Vagina (tissue), 2 donors: ENCODE measurements around the gene PTPRN2. TPM values are rescaled to one million over a fixed set of nuclear protein-coding genes. Genes with fewer than 3 reads are reported as not detected.

Experiments
- DNase-seq, 2 donors: peaks; one replicate each; pipeline ENCODE4 v3.0.0-alpha.2; 2017; ENCODE audit errors: extremely low spot score in 2 of 2
- H3K27ac ChIP-seq: fragments of 200-600 bp; sonication (generic); one replicate; pipeline ENCODE4 v1.5.1; 2019
- H3K27me3 ChIP-seq: fragments of 200-600 bp; sonication (generic); one replicate; pipeline ENCODE4 v1.5.1; 2019
- H3K36me3 ChIP-seq, 2 donors: fragments of 200-600 bp; sonication (generic); one replicate each; pipeline ENCODE4 v1.5.1; 2017 to 2019
- H3K4me1 ChIP-seq: fragments of 200-600 bp; sonication (generic); one replicate; pipeline ENCODE4 v1.5.1; 2019
- H3K4me3 ChIP-seq, 2 donors: fragments of 200-600 bp; sonication (generic); 1 replicate in 1 of 2; 2 replicates in 1 of 2; pipeline ENCODE4 v1.5.1; 2016 to 2019
- H3K9me3 ChIP-seq: fragments of 200-600 bp; sonication (generic); one replicate; pipeline ENCODE4 v1.5.1; 2019
- POLR2A ChIP-seq, 2 donors: fragments of 450-650 bp; IDR thresholded peaks; one replicate each; pipeline ENCODE4 v1.6.1; 2017; ENCODE audit warnings: antibody characterized with exemption in 2 of 2, mild to moderate bottlenecking in 2 of 2, moderate library complexity in 2 of 2
- POLR2AphosphoS5 ChIP-seq, 2 donors: sonication (generic); formaldehyde crosslinking; IDR thresholded peaks; one replicate each; pipeline ENCODE4 v1.9.0; 2017; ENCODE audit warnings: antibody characterized with exemption in 2 of 2, mild to moderate bottlenecking in 2 of 2, low read depth in 1 of 2; ENCODE audit not compliant: insufficient read depth in 1 of 2
- intact Hi-C: fragments of 100-400 bp; cut with DNase I; formaldehyde crosslinking; loops from one replicate; pipeline ENCODE4 v1.15.1; 2023
- total RNA-seq: library from RNA; depleted of rRNA; stranded (reverse); fragments of >200 nt; gene quantifications from one replicate; pipeline ENCODE4 v1.2.3, GENCODE V29; 2016
- TF ChIP-seq, protein P1 (sequence below), 3 experiments: fragments of 450-650 bp in 2 of 3; fragments of 200-600 bp in 1 of 3; sonication (generic) in 1 of 3; IDR thresholded peaks; one replicate each; pipeline ENCODE4 v1.5.1; 2017 to 2019; ENCODE audit warnings: antibody characterized with exemption in 3 of 3, mild to moderate bottlenecking in 2 of 3, moderate library complexity in 2 of 3

Gene PTPRN2
- total RNA-seq, 1 donor from 2014 or later: 7.4 TPM

- no peaks in the 10 kb centered on the region for H3K9me3 ChIP-seq
- no peaks in the 10 kb centered on the region for H3K27me3 ChIP-seq
- intact Hi-C loops: no loop called here
- H3K4me3 ChIP-seq: no peak overlapping the region
- no peaks in the 10 kb centered on the region for H3K4me1 ChIP-seq
- H3K36me3 ChIP-seq: no peaks in the 10 kb centered on the region
- no peak for DNase-seq
- no peak for TF ChIP-seq POLR2AphosphoS5 (IDR thresholded peaks at IDR 0.05; ENCODE audit: insufficient read depth in 1 of 2, low read depth in 1 of 2)
- TF ChIP-seq, protein P1, sequence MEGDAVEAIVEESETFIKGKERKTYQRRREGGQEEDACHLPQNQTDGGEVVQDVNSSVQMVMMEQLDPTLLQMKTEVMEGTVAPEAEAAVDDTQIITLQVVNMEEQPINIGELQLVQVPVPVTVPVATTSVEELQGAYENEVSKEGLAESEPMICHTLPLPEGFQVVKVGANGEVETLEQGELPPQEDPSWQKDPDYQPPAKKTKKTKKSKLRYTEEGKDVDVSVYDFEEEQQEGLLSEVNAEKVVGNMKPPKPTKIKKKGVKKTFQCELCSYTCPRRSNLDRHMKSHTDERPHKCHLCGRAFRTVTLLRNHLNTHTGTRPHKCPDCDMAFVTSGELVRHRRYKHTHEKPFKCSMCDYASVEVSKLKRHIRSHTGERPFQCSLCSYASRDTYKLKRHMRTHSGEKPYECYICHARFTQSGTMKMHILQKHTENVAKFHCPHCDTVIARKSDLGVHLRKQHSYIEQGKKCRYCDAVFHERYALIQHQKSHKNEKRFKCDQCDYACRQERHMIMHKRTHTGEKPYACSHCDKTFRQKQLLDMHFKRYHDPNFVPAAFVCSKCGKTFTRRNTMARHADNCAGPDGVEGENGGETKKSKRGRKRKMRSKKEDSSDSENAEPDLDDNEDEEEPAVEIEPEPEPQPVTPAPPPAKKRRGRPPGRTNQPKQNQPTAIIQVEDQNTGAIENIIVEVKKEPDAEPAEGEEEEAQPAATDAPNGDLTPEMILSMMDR (IDR thresholded peaks at IDR 0.05): no peak
- TF ChIP-seq POLR2A (IDR thresholded peaks at IDR 0.05): no peak
- no peak overlapping the region for H3K27ac ChIP-seq
Observed at GRCh38 chr7:157601530-157601929, 986.1 kb downstream of the PTPRN2 start.

DNA sequence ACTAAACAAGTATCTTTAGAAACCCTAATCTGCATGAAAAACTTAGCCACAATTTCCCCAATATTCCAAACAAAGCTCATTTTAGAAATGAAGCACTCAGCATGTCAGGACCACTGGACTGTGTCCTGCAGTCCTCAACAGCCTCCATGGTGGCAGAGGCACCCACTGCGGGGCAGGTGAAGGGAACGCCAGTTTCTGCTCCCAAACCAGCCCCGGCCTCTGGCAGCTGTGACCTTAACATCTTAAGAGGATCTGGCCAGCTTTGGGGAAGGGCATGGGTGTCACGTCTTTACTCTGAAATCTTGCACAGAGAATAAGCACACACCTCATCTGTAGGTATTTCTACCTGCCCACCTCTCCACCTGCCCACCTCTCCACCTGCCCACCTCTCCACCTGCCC is 988.1 kb downstream of the PTPRN2 start:
- no peak overlapping the region for H3K27ac ChIP-seq
- no peak overlapping the region for H3K4me3 ChIP-seq
- DNase-seq: no peak
- no peaks in the 10 kb centered on the region for H3K9me3 ChIP-seq
- no peaks in the 10 kb centered on the region for H3K4me1 ChIP-seq
- no peaks in the 10 kb centered on the region for H3K27me3 ChIP-seq
- intact Hi-C loops: no loop called here
- no peaks in the 10 kb centered on the region for H3K36me3 ChIP-seq
- TF ChIP-seq POLR2A (IDR thresholded peaks at IDR 0.05) (no peak), POLR2AphosphoS5 (IDR thresholded peaks at IDR 0.05; ENCODE audit: insufficient read depth in 1 of 2, low read depth in 1 of 2) (no peak)
- TF ChIP-seq, protein P1 (IDR thresholded peaks at IDR 0.05): no peak

DNA sequence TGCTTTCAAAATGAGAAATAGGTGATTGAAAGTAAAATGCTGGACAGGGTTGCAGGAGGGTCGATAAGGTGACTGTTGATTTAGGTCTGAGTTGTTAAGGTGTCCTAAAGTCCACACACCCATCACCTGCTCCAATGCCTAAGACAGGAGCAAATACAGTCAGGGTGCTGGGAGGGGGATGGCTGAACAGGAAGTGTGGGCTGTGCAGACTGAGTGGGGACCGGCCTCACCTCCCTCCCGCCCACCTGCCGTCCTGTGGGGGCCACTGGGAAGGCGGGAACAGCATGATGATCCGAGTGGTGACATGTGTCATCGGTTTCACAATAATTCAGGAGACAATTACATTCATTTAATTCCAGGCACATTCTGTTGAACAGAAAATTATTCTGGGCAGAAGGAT is 990.1 kb downstream of the PTPRN2 start:
- Histone ChIP-seq H3K4me1 (no peaks in the 10 kb centered on the region), H3K9me3 (no peaks in the 10 kb centered on the region), H3K36me3 (no peaks in the 10 kb centered on the region), H3K27ac (no peak overlapping the region), H3K4me3 (no peak overlapping the region), H3K27me3 (no peaks in the 10 kb centered on the region)
- TF ChIP-seq POLR2AphosphoS5 (IDR thresholded peaks at IDR 0.05; ENCODE audit: insufficient read depth in 1 of 2, low read depth in 1 of 2): no peak
- TF ChIP-seq, protein P1 (IDR thresholded peaks at IDR 0.05): no peak
- TF ChIP-seq POLR2A (IDR thresholded peaks at IDR 0.05): no peak
- DNase-seq: no peak
- intact Hi-C loops: no loop called here

- H3K27ac ChIP-seq: no peak overlapping the region
- no peak for DNase-seq
- intact Hi-C loops: no loop called here
- no peak overlapping the region for H3K4me3 ChIP-seq
- no peaks in the 10 kb centered on the region for H3K4me1 ChIP-seq
- no peaks in the 10 kb centered on the region for H3K27me3 ChIP-seq
- TF ChIP-seq, protein P1 (IDR thresholded peaks at IDR 0.05): no peak
- TF ChIP-seq POLR2AphosphoS5 (IDR thresholded peaks at IDR 0.05; ENCODE audit: insufficient read depth in 1 of 2, low read depth in 1 of 2) (no peak), POLR2A (IDR thresholded peaks at IDR 0.05) (no peak)
- no peaks in the 10 kb centered on the region for H3K9me3 ChIP-seq
- H3K36me3 ChIP-seq: no peaks in the 10 kb centered on the region
Observed at GRCh38 chr7:157596881-157597280, 990.7 kb downstream of the PTPRN2 start.

DNA sequence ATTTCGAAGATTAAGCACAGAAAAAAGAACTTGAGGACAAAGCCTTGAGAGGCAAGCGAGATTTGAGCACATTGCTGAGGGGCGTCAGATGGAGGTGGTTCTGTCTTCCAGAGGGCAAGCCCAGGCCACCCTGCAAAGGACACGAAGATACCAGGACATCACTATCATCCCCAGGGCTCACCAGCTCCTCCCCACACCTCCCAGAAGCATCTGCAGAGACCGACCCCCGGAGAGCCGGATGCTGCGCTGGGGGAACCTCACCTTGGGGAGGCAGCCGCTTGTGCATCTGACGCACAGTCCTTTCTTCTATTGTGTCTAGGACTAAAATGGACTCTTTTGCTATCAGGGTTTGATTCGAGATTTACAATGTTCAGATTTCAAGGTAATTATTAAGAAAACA is 991.2 kb downstream of the PTPRN2 start:
- intact Hi-C loops: no loop called here
- Histone ChIP-seq H3K4me3 (no peak overlapping the region), H3K4me1 (no peaks in the 10 kb centered on the region), H3K27ac (no peak overlapping the region), H3K9me3 (no peaks in the 10 kb centered on the region), H3K36me3 (no peaks in the 10 kb centered on the region), H3K27me3 (no peaks in the 10 kb centered on the region)
- TF ChIP-seq POLR2AphosphoS5 (IDR thresholded peaks at IDR 0.05; ENCODE audit: insufficient read depth in 1 of 2, low read depth in 1 of 2): no peak
- TF ChIP-seq, protein P1 (IDR thresholded peaks at IDR 0.05): no peak
- TF ChIP-seq POLR2A (IDR thresholded peaks at IDR 0.05): no peak
- DNase-seq: no peak
